H1 (cell line): ENCODE measurements around the gene CNTN6. TPM values are rescaled to one million over a fixed set of nuclear protein-coding genes. Genes with fewer than 3 reads are reported as not detected.

Experiments
- CTCF ChIA-PET: fragments of 300-600 bp; sonication (Branson Sonifier 250); formaldehyde crosslinking; loops from one replicate; lab custom pipeline; 2021; ENCODE audit not compliant: partially characterized antibody; lab: Charles Lee
- POLR2A ChIA-PET: fragments of 300-600 bp; sonication (Branson Sonifier 250); formaldehyde crosslinking; loops from one replicate; lab custom pipeline; 2021; ENCODE audit warnings: inconsistent platforms; ENCODE audit not compliant: partially characterized antibody; lab: Charles Lee
- DNase-seq, 2 experiments: peaks; one replicate each; pipeline versions ENCODE4 v3.0.0 to v3.0.0-alpha.2; 2010 to 2022; ENCODE audit warnings: low spot score in 2 of 2, low read depth in 1 of 2, mixed read lengths in 1 of 2
- FAIRE-seq: peaks from 2 replicates; lab custom pipeline; 2011; peaks lifted over from hg19 to GRCh38; lab: Jason Lieb, UNC
- H2AFZ ChIP-seq: 2 replicates; pipeline ENCODE4 v1.8.1; 2012; ENCODE audit warnings: low read length, inconsistent platforms
- H2AK5ac ChIP-seq: 2 replicates; pipeline ENCODE4 v1.6.1; 2013; ENCODE audit warnings: low read depth, low read length
- H2BK120ac ChIP-seq: replicated peaks from 2 replicates; pipeline ENCODE3; 2013; ENCODE audit warnings: low read depth, low read length, inconsistent platforms
- H2BK12ac ChIP-seq: 2 replicates; pipeline ENCODE4 v1.6.1; 2013; ENCODE audit warnings: low read depth, low read length
- H2BK15ac ChIP-seq: 2 replicates; pipeline ENCODE4 v1.6.1; 2013; ENCODE audit warnings: low read length
- H2BK20ac ChIP-seq: 2 replicates; pipeline ENCODE4 v1.6.1; 2013; ENCODE audit warnings: low read length
- H2BK5ac ChIP-seq: 2 replicates; pipeline ENCODE4 v1.6.1; 2013; ENCODE audit warnings: low read depth, low read length
- H3K14ac ChIP-seq: 2 replicates; pipeline ENCODE4 v1.6.1; 2013; ENCODE audit warnings: inconsistent platforms; ENCODE audit not compliant: insufficient read length
- H3K18ac ChIP-seq: 2 replicates; pipeline ENCODE4 v1.6.1; 2013; ENCODE audit warnings: low read length; ENCODE audit errors: extremely low read depth
- H3K23ac ChIP-seq: 2 replicates; pipeline ENCODE4 v1.6.1; 2013; ENCODE audit warnings: inconsistent platforms; ENCODE audit not compliant: insufficient read length
- H3K23me2 ChIP-seq: 2 replicates; pipeline ENCODE4 v1.6.1; 2013; ENCODE audit warnings: low read depth, low read length
- H3K27ac ChIP-seq: 2 replicates; pipeline ENCODE4 v1.6.1; 2011; ENCODE audit warnings: low read depth, low read length, inconsistent platforms
- H3K27me3 ChIP-seq, 4 experiments: replicated peaks in 1 of 4; 1 replicate in 1 of 4; 2 replicates in 3 of 4; pipeline versions ENCODE4 v1.6.1 to v1.8.1; 2011 to 2013; ENCODE audit warnings: low read length in 3 of 4, mild to moderate bottlenecking in 3 of 4, inconsistent platforms in 2 of 4, mixed read lengths in 2 of 4, moderate library complexity in 1 of 4; ENCODE audit not compliant: control insufficient read depth in 3 of 4, insufficient read depth in 3 of 4; ENCODE audit errors: extremely low read depth in 1 of 4
- H3K36me3 ChIP-seq, 4 experiments: 2 replicates each; pipeline versions ENCODE4 v1.6.1 to v1.8.1; 2011 to 2013; ENCODE audit warnings: mild to moderate bottlenecking in 4 of 4, low read length in 3 of 4, moderate library complexity in 2 of 4, control low read depth in 1 of 4, inconsistent platforms in 1 of 4; ENCODE audit not compliant: insufficient read depth in 4 of 4, control insufficient read depth in 2 of 4
- H3K4ac ChIP-seq: replicated peaks from 2 replicates; pipeline ENCODE3; 2013; ENCODE audit warnings: low read length, low read depth, mixed read lengths, inconsistent platforms; ENCODE audit not compliant: insufficient read length
- H3K4me1 ChIP-seq, 4 experiments: replicated peaks in 1 of 4; 1 replicate in 1 of 4; 2 replicates in 3 of 4; pipeline versions ENCODE4 v1.6.1 to v1.8.1; 2011 to 2013; ENCODE audit warnings: low read length in 3 of 4, inconsistent platforms in 2 of 4, mixed read lengths in 1 of 4; ENCODE audit not compliant: insufficient read depth in 4 of 4, control insufficient read depth in 3 of 4
- H3K4me2 ChIP-seq, 2 experiments: 2 replicates each; pipeline versions ENCODE4 v1.6.1 to v1.8.1; 2011 to 2013; ENCODE audit warnings: low read depth in 2 of 2, low read length in 2 of 2, control low read depth in 1 of 2, inconsistent platforms in 1 of 2, mild to moderate bottlenecking in 1 of 2; ENCODE audit not compliant: insufficient read depth in 1 of 2
- H3K4me3 ChIP-seq, 4 experiments: fragments of 200-600, 300-600 bp in 1 of 4; sonication (generic), shearing (Covaris generic), sonication (Bioruptor Twin) in 1 of 4; 2 replicates each; pipeline versions ENCODE4 v1.5.1 to v1.8.1; 2011 to 2016; ENCODE audit warnings: low read length in 4 of 4, low read depth in 3 of 4, control low read depth in 2 of 4, inconsistent platforms in 2 of 4, mild to moderate bottlenecking in 2 of 4, mixed read lengths in 1 of 4, moderate library complexity in 1 of 4; ENCODE audit not compliant: insufficient read depth in 2 of 4; ENCODE audit errors: extremely low read depth in 1 of 4
- H3K56ac ChIP-seq: replicated peaks from 2 replicates; pipeline ENCODE3; 2013; ENCODE audit warnings: low read depth, mild to moderate bottlenecking, mixed read lengths, low read length, inconsistent platforms; ENCODE audit not compliant: insufficient read length
- H3K79me1 ChIP-seq: 2 replicates; pipeline ENCODE4 v1.6.1; 2013; ENCODE audit warnings: low read depth, low read length, control low read depth
- H3K79me2 ChIP-seq, 2 experiments: 2 replicates each; pipeline versions ENCODE4 v1.6.1 to v1.8.1; 2012 to 2013; ENCODE audit warnings: low read length in 2 of 2, mild to moderate bottlenecking in 2 of 2, inconsistent platforms in 1 of 2; ENCODE audit not compliant: insufficient read depth in 2 of 2, control insufficient read depth in 1 of 2
- H3K9ac ChIP-seq, 4 experiments: replicated peaks in 1 of 4; 1 replicate in 1 of 4; 2 replicates in 3 of 4; pipeline versions ENCODE4 v1.6.1 to v1.8.1; 2011 to 2013; ENCODE audit warnings: low read depth in 3 of 4, low read length in 3 of 4, control low read depth in 2 of 4, mild to moderate bottlenecking in 2 of 4, moderate library complexity in 2 of 4, inconsistent platforms in 1 of 4; ENCODE audit errors: extremely low read depth in 1 of 4
- H3K9me3 ChIP-seq, 2 experiments: 2 replicates each; pipeline versions ENCODE4 v1.6.1 to v1.8.1; 2012 to 2013; ENCODE audit warnings: mild to moderate bottlenecking in 2 of 2, moderate library complexity in 2 of 2, control low read depth in 1 of 2, inconsistent platforms in 1 of 2, low read depth in 1 of 2, low read length in 1 of 2, mixed read lengths in 1 of 2; ENCODE audit not compliant: insufficient read depth in 2 of 2
- H4K20me1 ChIP-seq, 2 experiments: replicated peaks in 1 of 2; 2 replicates each; pipeline versions ENCODE3 to v1.8.1; 2011 to 2013; ENCODE audit warnings: inconsistent platforms in 2 of 2, low read length in 2 of 2, mild to moderate bottlenecking in 1 of 2; ENCODE audit not compliant: insufficient read depth in 2 of 2, control insufficient read depth in 1 of 2
- H4K5ac ChIP-seq: 2 replicates; pipeline ENCODE4 v1.6.1; 2013; ENCODE audit warnings: low read length, low read depth, mixed read lengths, inconsistent platforms; ENCODE audit not compliant: insufficient read length
- H4K8ac ChIP-seq: 2 replicates; pipeline ENCODE4 v1.8.0; 2013; ENCODE audit warnings: mild to moderate bottlenecking, moderate library complexity, low read length, inconsistent platforms; ENCODE audit not compliant: insufficient read depth; ENCODE audit errors: extremely low read depth
- H4K91ac ChIP-seq: replicated peaks from 2 replicates; pipeline ENCODE3; 2013; ENCODE audit warnings: low read length, mixed read lengths, inconsistent platforms; ENCODE audit not compliant: insufficient read length
- CHD2 ChIP-seq: IDR thresholded peaks from 2 replicates; pipeline ENCODE4 v1.6.1; 2012; ENCODE audit warnings: low read length, improper control_type of control experiment
- CREB1 ChIP-seq: IDR thresholded peaks from 2 replicates; pipeline ENCODE4 v1.6.1; 2012; ENCODE audit warnings: inconsistent platforms
- CTBP2 ChIP-seq: IDR thresholded peaks from 2 replicates; pipeline ENCODE4 v1.7.0; 2011; ENCODE audit warnings: borderline replicate concordance, mild to moderate bottlenecking, moderate library complexity, mixed read lengths, low read length; ENCODE audit not compliant: insufficient read depth, insufficient read length
- GABPA ChIP-seq: IDR thresholded peaks from 2 replicates; pipeline ENCODE4 v1.6.1; 2011; ENCODE audit warnings: mild to moderate bottlenecking, low read length, moderate library complexity, borderline replicate concordance; ENCODE audit not compliant: insufficient read depth
- KDM4A ChIP-seq: IDR thresholded peaks from one replicate; pipeline ENCODE4 v1.7.1; 2012; ENCODE audit warnings: low read depth, mild to moderate bottlenecking, moderate library complexity, low read length, inconsistent platforms; ENCODE audit not compliant: severe bottlenecking
- NANOG ChIP-seq: IDR thresholded peaks from 2 replicates; pipeline ENCODE4 v1.6.1; 2011; ENCODE audit warnings: low read length, low read depth, mild to moderate bottlenecking, inconsistent platforms; ENCODE audit not compliant: insufficient read depth, poor library complexity, severe bottlenecking
- RAD21 ChIP-seq, 2 experiments: IDR thresholded peaks in 1 of 2; conservative IDR thresholded peaks in 1 of 2; 2 replicates each; pipeline ENCODE4 v1.6.1; 2011; ENCODE audit warnings: low read depth in 2 of 2, low read length in 2 of 2, improper control_type of control experiment in 1 of 2, inconsistent platforms in 1 of 2, mild to moderate bottlenecking in 1 of 2, moderate library complexity in 1 of 2
- RFX5 ChIP-seq: IDR thresholded peaks from 2 replicates; pipeline ENCODE4 v1.6.1; 2011; ENCODE audit warnings: low read depth, low read length, improper control_type of control experiment, borderline replicate concordance
- WGBS, 2 experiments: shearing (Covaris generic) in 1 of 2; methylation state at CpG; one replicate each; pipeline versions ENCODE4 v1.1.6 to v1.1.7; 2013 to 2015; ENCODE audit warnings: low lambda C conversion rate in 2 of 2, mixed read lengths in 2 of 2, inconsistent platforms in 1 of 2, low coverage in 1 of 2, missing lambda C conversion rate in 1 of 2; ENCODE audit not compliant: insufficient replicate concordance in 2 of 2, insufficient coverage in 1 of 2, insufficient read length in 1 of 2; ENCODE audit errors: extremely low coverage in 1 of 2, missing lambda C conversion rate in 1 of 2; 5-methylcytosine and 5-hydroxymethylcytosine counted together
- polyA plus RNA-seq, 7 experiments: library from polyadenylated mRNA; depleted of rRNA in 3 of 7; stranded (reverse) in 5 of 7; unstranded in 2 of 7; fragments of >200 nt in 5 of 7; fragments of 200-250 nt in 2 of 7; gene quantifications; 1 replicate in 5 of 7; 2 replicates in 1 of 7; 4 replicates in 1 of 7; pipeline versions ENCODE4 v1.2.1 to v1.2.3, GENCODE V29; 2011 to 2013; ENCODE audit warnings: missing spikeins in 2 of 7, mixed read lengths in 2 of 7
- total RNA-seq: library from RNA; stranded (reverse); fragmentation: NEBNext Ultra II Directional; extraction: Animal tissue kit (Norgen Biotek cat#: 25700); gene quantifications from 2 replicates; pipeline ENCODE4 v1.2.1, GENCODE V29; 2021

Gene CNTN6
- total and polyA plus RNA-seq, 2 of the 8 experiments (the other 6 are each of a cell fraction or from before 2014, with no cell fraction given) = not detected

- DNase-seq = no peak
- no peak overlapping the region for H3K9ac ChIP-seq
- no peaks in the 10 kb centered on the region for H3K79me2 ChIP-seq
- no peaks in the 10 kb centered on the region for H3K36me3 ChIP-seq
- no peak overlapping the region for H2BK20ac ChIP-seq
- ChIA-PET POLR2A (no interaction called here), CTCF (no interaction called here)
- no peak overlapping the region for H3K4me3 ChIP-seq
- H2BK120ac ChIP-seq = no peak overlapping the region
- FAIRE-seq = no peak
- no peak overlapping the region for H4K5ac ChIP-seq
- H3K14ac ChIP-seq = no peak overlapping the region
- no peak overlapping the region for H2BK12ac ChIP-seq
- H3K18ac ChIP-seq = no peak overlapping the region
- H3K4me1 ChIP-seq = no peaks in the 10 kb centered on the region
- no peaks in the 10 kb centered on the region for H3K79me1 ChIP-seq
- no peak overlapping the region for H2AFZ ChIP-seq
- no peak overlapping the region for H2BK15ac ChIP-seq
- no peaks in the 10 kb centered on the region for H4K20me1 ChIP-seq
- H3K27ac ChIP-seq = no peak overlapping the region
- WGBS, 2 experiments = 100% methylated on average over 1 of the region's 1 CpG; no CpG with 5 or more reads in 1 of the 2 experiments
- no peak overlapping the region for H3K4me2 ChIP-seq
- no peak overlapping the region for H2BK5ac ChIP-seq
- H3K27me3 ChIP-seq = no peaks in the 10 kb centered on the region
- H3K23ac ChIP-seq = no peak overlapping the region
- H4K91ac ChIP-seq = no peak overlapping the region
- H3K9me3 ChIP-seq = no peaks in the 10 kb centered on the region
- no peaks in the 10 kb centered on the region for H3K23me2 ChIP-seq
- H3K4ac ChIP-seq = no peak overlapping the region
- H2AK5ac ChIP-seq = no peak overlapping the region
- no peak overlapping the region for H4K8ac ChIP-seq
- no peak overlapping the region for H3K56ac ChIP-seq
- TF ChIP-seq NANOG (no peak), RFX5 (no peak), CTBP2 (no peak), RAD21 (IDR thresholded peaks at IDR 0.05 in 1 of 2, conservative IDR thresholded peaks at IDR 0.05 in 1 of 2; ENCODE audit: low read depth in 2 of 2, low read length in 2 of 2) (no peak), KDM4A (no peak), CHD2 (no peak), GABPA (no peak), CREB1 (no peak)
Observed at GRCh38 chr3:1447452-1447851, 354.6 kb downstream of the CNTN6 start.
